ENCODE measurements around the gene SH2D3A. TPM values are rescaled to one million over a fixed set of nuclear protein-coding genes. Genes with fewer than 3 reads are reported as not detected.
A peak's percentile ranks its signal among the peaks of the same experiment; 100 is the strongest.
"Not testable (repeated sequence)": the region's sequence is repeated elsewhere in the genome, so short reads cannot be mapped to it uniquely, and the experiment has no call there.

Gene SH2D3A
- total RNA-seq, 1 donor from 2014 or later = 1.5 TPM

DNA sequence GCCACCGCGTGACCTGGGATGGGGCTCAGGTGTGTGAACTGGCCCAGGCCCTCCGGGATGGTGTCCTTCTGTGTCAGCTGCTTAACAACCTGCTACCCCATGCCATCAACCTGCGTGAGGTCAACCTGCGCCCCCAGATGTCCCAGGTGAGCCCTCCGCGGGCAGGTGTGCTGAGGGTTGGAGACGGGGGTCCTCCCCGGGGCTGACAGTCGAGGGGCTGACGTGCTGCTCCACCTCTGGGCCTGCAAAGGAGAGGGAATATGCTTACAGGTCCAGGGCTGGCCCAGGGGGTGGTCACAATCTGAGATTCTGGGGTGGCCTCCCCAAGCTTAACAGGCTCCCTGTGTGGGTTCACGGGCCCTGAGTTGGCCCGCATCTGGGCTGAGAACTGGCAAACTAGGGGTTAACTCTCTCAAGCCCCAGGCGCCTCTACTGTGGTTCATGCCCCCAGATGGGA lies 5.7 kb upstream of the SH2D3A start:
- Mint-ChIP-seq H3K4me3 (ENCODE audit: unreplicated experiment) (no peak overlapping the region), H3K9me3 (ENCODE audit: unreplicated experiment) (peaks cover 29% of the 10 kb centered on the region), H3K27me3 (ENCODE audit: unreplicated experiment) (peaks cover 13% of the 10 kb centered on the region), H3K27ac (ENCODE audit: unreplicated experiment) (no peak overlapping the region), H3K36me3 (ENCODE audit: low read depth, unreplicated experiment) (peaks cover 20% of the 10 kb centered on the region), H3K4me1 (ENCODE audit: unreplicated experiment) (no peaks in the 10 kb centered on the region)
- DNase-seq (ENCODE audit: low spot score) = no peak
- TF ChIP-seq, protein P1, sequence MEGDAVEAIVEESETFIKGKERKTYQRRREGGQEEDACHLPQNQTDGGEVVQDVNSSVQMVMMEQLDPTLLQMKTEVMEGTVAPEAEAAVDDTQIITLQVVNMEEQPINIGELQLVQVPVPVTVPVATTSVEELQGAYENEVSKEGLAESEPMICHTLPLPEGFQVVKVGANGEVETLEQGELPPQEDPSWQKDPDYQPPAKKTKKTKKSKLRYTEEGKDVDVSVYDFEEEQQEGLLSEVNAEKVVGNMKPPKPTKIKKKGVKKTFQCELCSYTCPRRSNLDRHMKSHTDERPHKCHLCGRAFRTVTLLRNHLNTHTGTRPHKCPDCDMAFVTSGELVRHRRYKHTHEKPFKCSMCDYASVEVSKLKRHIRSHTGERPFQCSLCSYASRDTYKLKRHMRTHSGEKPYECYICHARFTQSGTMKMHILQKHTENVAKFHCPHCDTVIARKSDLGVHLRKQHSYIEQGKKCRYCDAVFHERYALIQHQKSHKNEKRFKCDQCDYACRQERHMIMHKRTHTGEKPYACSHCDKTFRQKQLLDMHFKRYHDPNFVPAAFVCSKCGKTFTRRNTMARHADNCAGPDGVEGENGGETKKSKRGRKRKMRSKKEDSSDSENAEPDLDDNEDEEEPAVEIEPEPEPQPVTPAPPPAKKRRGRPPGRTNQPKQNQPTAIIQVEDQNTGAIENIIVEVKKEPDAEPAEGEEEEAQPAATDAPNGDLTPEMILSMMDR (IDR thresholded peaks at IDR 0.05; ENCODE audit: unreplicated experiment) = no peak

DNA sequence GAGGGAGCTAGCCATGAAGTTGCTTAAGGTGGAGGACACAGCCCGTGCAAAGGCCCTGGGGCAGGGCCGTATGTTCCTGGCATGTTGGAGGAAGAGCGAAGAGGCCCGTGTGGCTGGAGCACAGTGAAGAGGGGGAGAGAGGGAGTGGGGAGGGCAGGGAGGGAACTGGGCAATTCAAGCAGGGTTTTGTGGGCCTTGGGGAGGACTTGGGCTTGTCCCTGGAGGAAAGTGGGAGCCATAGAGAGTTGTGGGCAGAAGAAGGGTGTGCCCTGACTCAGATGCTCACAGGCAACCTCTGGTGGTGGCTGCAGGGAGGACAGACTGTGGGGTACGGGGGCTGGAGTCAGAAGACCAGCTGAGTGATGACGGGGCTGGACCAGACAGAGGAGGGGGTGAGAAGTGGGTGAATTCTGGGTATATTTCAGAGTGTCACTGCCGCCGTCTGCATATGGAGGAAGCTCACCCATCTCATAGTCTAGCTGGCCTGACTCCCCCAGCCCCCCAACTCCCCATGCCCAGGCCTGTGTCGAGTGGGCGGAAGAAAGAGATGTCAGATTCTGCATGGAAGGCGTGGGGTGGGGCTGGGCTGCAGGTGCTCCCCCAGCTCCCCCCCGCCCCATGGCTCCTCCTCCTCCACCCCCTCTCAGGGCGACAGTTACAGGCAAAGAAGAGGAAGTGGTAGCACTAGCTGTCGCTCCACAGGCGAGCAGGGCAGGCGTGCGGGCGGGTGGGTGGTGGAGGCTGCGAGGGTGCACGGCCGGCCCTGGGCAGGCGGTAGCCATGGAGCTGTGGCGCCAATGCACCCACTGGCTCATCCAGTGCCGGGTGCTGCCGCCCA lies 5.0 kb upstream of the SH2D3A start, which contains the start of gene VAV1:
VAV1 (plus strand) TSS at position 681 of the 838 bp plus-strand sequence; CDS start at position 781, 100 bp downstream.
- peaks cover 26% of the 10 kb centered on the region for H3K9me3 Mint-ChIP-seq (ENCODE audit: unreplicated experiment)
- TF ChIP-seq, protein P1 (IDR thresholded peaks at IDR 0.05; ENCODE audit: unreplicated experiment) = no peak
- H3K27me3 Mint-ChIP-seq (ENCODE audit: unreplicated experiment) = peaks cover 13% of the 10 kb centered on the region
- no peak for DNase-seq (ENCODE audit: low spot score)
- no peaks in the 10 kb centered on the region for H3K4me1 Mint-ChIP-seq (ENCODE audit: unreplicated experiment)
- H3K27ac Mint-ChIP-seq (ENCODE audit: unreplicated experiment) = no peak within 1 kb of the TSS
- H3K4me3 Mint-ChIP-seq (ENCODE audit: unreplicated experiment) = peak within 1 kb of the TSS; percentile 43
- peaks cover 18% of the 10 kb centered on the region for H3K36me3 Mint-ChIP-seq (ENCODE audit: low read depth, unreplicated experiment)

DNA sequence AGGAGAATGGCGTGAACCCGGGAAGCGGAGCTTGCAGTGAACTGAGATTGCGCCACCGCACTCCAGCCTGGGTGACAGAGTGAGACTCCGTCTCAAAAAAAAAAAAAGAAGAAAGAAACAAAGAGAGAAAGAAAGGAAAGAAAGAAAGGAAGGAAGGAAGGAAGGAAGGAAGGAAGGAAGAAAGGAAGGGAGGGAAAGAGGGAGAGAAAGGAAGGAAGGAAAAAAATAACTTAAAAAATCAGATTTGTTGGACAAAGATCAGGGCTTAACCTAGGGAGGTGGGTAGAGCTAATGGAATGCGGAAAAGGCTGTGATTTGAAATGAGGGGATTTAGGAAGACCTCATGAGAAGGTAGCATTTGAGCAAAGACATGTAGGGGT lies 4.4 kb upstream of the SH2D3A start:
- DNase-seq (ENCODE audit: low spot score); H3K27ac Mint-ChIP-seq (ENCODE audit: unreplicated experiment); H3K4me1 Mint-ChIP-seq (ENCODE audit: unreplicated experiment): not testable (repeated sequence)
- peaks cover 14% of the 10 kb centered on the region for H3K36me3 Mint-ChIP-seq (ENCODE audit: low read depth, unreplicated experiment)
- H3K4me3 Mint-ChIP-seq (ENCODE audit: unreplicated experiment) = peak overlapping the region; percentile 43
- H3K9me3 Mint-ChIP-seq (ENCODE audit: unreplicated experiment) = peaks cover 22% of the 10 kb centered on the region
- H3K27me3 Mint-ChIP-seq (ENCODE audit: unreplicated experiment) = peaks cover 15% of the 10 kb centered on the region

DNA sequence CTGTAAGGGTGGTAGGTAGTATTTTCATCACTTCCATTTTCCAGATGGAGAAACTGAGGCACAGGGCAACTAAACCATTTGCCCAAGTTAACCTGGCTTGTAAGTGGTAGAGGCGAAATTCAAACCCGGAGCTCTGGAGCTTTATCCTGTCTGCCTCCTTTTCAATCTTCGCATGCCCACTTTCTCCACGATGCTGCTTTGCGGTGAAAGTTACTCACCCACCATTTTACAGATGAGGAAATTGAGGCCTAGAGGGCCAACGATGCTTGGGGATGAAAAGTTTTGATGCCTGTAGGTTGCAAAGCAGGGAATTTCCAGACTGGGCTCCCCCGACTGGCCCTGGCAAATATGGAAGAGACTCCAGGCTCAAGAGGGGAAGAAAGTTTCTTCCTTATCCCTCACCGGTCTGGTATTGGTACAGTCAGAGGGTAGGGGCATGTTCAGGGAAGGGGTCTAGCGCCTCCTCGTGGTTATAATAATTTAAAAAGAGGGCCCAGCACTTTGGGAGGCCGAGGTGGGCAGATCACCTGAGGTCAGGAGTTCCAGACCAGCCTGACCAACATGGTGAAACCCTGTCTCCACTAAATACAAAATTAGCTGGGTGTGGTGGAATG lies 1.9 kb upstream of the SH2D3A start:
- peaks cover 5% of the 10 kb centered on the region for H3K9me3 Mint-ChIP-seq (ENCODE audit: unreplicated experiment)
- DNase-seq (ENCODE audit: low spot score) = no peak
- H3K4me1 Mint-ChIP-seq (ENCODE audit: unreplicated experiment) = peaks cover 14% of the 10 kb centered on the region
- H3K27ac Mint-ChIP-seq (ENCODE audit: unreplicated experiment) = no peak overlapping the region
- TF ChIP-seq, protein P1 (IDR thresholded peaks at IDR 0.05; ENCODE audit: unreplicated experiment) = peak; percentile 31
- H3K27me3 Mint-ChIP-seq (ENCODE audit: unreplicated experiment) = peaks cover 16% of the 10 kb centered on the region
- H3K4me3 Mint-ChIP-seq (ENCODE audit: unreplicated experiment) = no peak overlapping the region
- peaks cover 5% of the 10 kb centered on the region for H3K36me3 Mint-ChIP-seq (ENCODE audit: low read depth, unreplicated experiment)

DNA sequence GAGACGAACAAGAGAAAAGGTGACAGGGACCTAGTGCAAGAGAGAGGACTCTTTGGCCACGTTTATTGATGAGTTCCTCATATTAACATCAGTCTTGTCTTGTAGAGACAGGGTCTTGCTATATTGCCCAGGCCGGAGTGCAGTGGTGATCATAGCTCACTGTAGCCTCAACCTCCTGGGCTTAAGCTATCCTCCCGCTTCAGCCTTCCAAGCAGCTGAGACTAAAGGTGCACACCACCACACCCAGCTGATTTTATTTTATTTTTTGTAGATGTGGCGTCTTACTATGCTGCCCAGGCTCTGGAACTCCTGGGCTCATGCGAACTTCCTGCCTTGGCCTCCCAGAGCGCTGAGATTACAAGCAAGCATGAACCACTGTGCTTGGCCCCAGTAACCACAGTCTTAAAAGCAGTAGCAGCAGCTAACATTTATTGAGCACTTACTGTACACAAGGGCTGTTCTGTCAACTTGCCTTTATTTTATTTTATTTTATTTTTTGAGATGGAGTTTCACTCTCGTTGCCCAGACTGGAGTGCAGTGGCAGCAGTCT lies 1.1 kb upstream of the SH2D3A start:
- Mint-ChIP-seq H3K27me3 (ENCODE audit: unreplicated experiment) (peaks cover 16% of the 10 kb centered on the region), H3K9me3 (ENCODE audit: unreplicated experiment) (peaks cover 5% of the 10 kb centered on the region), H3K36me3 (ENCODE audit: low read depth, unreplicated experiment) (peaks cover 5% of the 10 kb centered on the region), H3K27ac (ENCODE audit: unreplicated experiment) (no peak overlapping the region), H3K4me3 (ENCODE audit: unreplicated experiment) (peak overlapping the region; percentile 56), H3K4me1 (ENCODE audit: unreplicated experiment) (peaks cover 14% of the 10 kb centered on the region)
- TF ChIP-seq, protein P1 (IDR thresholded peaks at IDR 0.05; ENCODE audit: unreplicated experiment) = no peak
- no peak for DNase-seq (ENCODE audit: low spot score)
